Adrenal gland (tissue), 5 donors: Measurements from ENCODE around the gene C1QTNF12.

ENCODE experiments used
- POLR2A ChIP-seq, 2 donors: fragments of 450-650 bp; IDR thresholded peaks; one replicate each; pipeline ENCODE4 v1.6.1; 2017; ENCODE audit warnings: antibody characterized with exemption in 2 of 2, mild to moderate bottlenecking in 2 of 2, moderate library complexity in 1 of 2
- TF ChIP-seq, protein P1 (sequence below), 6 experiments: fragments of 450-650 bp in 4 of 6; fragments of 200-600 bp in 2 of 6; sonication (generic) in 1 of 6; IDR thresholded peaks; 1 replicate in 5 of 6; 2 replicates in 1 of 6; pipeline versions ENCODE4 v1.5.1 to v1.8.0; 2016 to 2021; ENCODE audit warnings: antibody characterized with exemption in 6 of 6, mild to moderate bottlenecking in 2 of 6, moderate library complexity in 1 of 6
- donor health status: DM: no; HTN: no; CAD: no.

DNA sequence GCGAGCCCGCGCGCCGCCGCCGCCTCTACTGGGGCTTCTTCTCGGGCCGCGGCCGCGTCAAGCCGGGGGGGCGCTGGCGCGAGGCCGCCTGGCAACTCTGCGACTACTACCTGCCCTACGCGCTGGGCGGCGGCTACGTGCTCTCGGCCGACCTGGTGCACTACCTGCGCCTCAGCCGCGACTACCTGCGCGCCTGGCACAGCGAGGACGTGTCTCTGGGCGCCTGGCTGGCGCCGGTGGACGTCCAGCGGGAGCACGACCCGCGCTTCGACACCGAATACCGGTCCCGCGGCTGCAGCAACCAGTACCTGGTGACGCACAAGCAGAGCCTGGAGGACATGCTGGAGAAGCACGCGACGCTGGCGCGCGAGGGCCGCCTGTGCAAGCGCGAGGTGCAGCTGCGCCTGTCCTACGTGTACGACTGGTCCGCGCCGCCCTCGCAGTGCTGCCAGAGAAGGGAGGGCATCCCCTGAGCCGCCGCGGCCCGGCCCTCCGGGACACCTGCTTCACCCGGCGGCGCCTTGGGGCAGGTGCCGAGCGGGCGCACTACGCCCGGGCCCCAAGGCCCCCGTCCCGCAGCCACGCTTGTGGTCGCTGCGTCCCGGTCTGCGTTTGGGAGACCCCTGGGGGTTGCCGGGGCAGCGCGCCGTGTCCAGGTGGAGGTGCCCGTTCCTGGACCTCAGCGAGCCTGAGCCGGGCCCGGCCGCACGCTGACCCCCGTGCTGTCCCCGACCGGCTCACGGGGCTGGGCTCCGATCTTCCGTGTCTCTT lies 13.5 kb downstream of the C1QTNF12 start:
- TF ChIP-seq, protein P1, sequence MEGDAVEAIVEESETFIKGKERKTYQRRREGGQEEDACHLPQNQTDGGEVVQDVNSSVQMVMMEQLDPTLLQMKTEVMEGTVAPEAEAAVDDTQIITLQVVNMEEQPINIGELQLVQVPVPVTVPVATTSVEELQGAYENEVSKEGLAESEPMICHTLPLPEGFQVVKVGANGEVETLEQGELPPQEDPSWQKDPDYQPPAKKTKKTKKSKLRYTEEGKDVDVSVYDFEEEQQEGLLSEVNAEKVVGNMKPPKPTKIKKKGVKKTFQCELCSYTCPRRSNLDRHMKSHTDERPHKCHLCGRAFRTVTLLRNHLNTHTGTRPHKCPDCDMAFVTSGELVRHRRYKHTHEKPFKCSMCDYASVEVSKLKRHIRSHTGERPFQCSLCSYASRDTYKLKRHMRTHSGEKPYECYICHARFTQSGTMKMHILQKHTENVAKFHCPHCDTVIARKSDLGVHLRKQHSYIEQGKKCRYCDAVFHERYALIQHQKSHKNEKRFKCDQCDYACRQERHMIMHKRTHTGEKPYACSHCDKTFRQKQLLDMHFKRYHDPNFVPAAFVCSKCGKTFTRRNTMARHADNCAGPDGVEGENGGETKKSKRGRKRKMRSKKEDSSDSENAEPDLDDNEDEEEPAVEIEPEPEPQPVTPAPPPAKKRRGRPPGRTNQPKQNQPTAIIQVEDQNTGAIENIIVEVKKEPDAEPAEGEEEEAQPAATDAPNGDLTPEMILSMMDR (IDR thresholded peaks at IDR 0.05) = no peak
- TF ChIP-seq POLR2A (IDR thresholded peaks at IDR 0.05) = no peak
